Measurements from ENCODE around the gene TBC1D9B.

TBC1D9B gene

DNA sequence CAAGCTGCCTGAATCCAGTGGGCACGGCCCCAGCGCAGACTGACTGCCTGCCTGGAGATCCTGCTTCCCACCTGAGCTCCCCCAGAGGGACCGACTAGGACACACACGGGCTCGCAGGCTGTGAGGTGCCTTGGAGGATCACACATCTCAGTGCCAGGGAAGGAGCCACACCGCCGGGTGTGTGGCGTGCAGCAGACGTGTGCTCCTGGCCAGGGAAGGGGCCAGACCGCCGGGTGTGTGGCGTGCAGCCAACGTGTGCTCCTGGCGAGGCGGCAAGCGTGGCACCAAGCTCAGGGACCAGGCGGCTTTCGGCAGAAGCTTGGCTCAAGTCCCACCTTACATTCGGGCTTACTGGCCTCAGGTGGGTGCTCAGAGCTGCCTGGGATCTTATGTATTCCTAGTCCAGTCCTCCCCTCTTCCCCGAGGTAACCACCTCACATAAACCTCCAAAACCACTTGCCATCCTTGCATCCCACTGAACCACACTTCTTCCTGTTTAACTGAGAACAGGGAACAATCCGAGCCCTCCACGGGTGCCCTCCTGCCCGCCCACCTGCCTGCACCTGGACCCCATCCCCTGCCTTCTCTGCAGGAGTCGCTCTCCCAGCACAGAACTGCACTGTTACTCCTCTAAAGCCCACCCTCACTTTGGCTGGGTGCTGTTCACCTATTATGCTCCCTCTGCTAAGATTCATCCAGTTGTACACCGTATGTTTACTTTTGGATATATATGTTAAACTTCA, 26.7 kb downstream of the TBC1D9B start:
- peaks cover 35 to 67% of the 10 kb centered on the region in 2 donors for H3K36me3 ChIP-seq (ENCODE audit: control insufficient read depth in 1 of 2, insufficient read depth in 2 of 2, low read length in 2 of 2)
- H3K4me1 ChIP-seq (ENCODE audit: control insufficient read depth in 1 of 2, insufficient read depth in 2 of 2, low read length in 2 of 2): no peaks in the 10 kb centered on the region
- H3K27me3 ChIP-seq (ENCODE audit: low read depth, low read length): no peaks in the 10 kb centered on the region
- H3K9me3 ChIP-seq (ENCODE audit: control insufficient read depth in 1 of 2, low read length in 2 of 2): peaks cover 4 to 20% of the 10 kb centered on the region in 2 donors
- no peak overlapping the region for H3K4me3 ChIP-seq (ENCODE audit: low read depth in 1 of 2, low read length in 2 of 2)
- no peak overlapping the region for H3K27ac ChIP-seq (ENCODE audit: low read length)

DNA sequence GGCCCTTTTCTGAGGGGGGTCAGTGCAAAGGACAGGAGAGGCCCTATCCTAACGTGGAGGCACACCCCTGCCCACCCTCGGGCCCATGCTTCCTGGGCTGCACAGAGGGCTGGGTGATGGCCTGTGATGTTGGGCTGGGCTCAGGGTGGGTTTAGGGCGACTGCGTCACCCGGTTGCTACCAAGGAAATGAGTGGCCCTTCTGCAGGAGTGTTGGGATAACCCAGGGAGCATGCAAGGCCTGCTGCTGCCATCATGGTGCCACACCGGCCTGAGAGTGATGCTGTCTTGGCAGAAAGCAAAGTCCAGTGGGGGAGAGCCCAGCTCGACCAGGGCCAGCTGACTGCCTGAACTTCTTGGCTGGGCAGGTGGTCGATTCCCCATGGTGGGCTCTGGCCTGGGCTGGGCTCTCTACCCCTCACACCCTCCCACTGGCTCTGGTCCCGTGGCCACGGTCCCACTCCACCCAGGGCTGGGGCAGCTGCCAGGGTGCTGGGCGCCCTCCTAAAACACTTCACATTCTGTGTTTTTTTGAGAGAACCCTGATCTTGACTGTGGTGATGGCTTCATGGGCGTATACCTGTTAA, 27.5 kb downstream of the TBC1D9B start:
- Histone ChIP-seq H3K4me1 (ENCODE audit: control insufficient read depth in 1 of 2, insufficient read depth in 2 of 2, low read length in 2 of 2) (no peaks in the 10 kb centered on the region), H3K36me3 (ENCODE audit: control insufficient read depth in 1 of 2, insufficient read depth in 2 of 2, low read length in 2 of 2) (peaks cover 38 to 68% of the 10 kb centered on the region in 2 donors), H3K27me3 (ENCODE audit: low read depth, low read length) (no peaks in the 10 kb centered on the region), H3K27ac (ENCODE audit: low read length) (no peak overlapping the region), H3K4me3 (ENCODE audit: low read depth in 1 of 2, low read length in 2 of 2) (no peak overlapping the region), H3K9me3 (ENCODE audit: control insufficient read depth in 1 of 2, low read length in 2 of 2) (peaks cover 4 to 20% of the 10 kb centered on the region in 2 donors)

DNA sequence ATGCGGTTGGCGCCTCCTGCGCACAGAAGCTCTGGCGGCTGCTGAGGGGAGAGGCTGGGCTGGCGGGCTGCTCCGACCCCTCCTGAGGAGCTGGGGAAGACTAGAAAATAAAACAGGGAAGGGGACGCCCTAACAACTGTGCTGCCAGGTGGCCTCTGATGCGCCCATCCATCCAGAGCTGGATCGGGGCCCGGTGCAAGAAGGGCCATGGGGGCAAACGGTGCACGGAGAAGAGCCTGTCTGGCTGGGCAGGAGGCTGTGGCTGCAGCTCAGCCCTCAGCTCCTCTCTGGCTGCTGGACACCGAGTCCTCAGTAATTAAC, 28.0 kb downstream of the TBC1D9B start:
- H3K9me3 ChIP-seq (ENCODE audit: control insufficient read depth in 1 of 2, low read length in 2 of 2): peaks cover 4 to 20% of the 10 kb centered on the region in 2 donors
- H3K27me3 ChIP-seq (ENCODE audit: low read depth, low read length): no peaks in the 10 kb centered on the region
- no peak overlapping the region for H3K4me3 ChIP-seq (ENCODE audit: low read depth in 1 of 2, low read length in 2 of 2)
- H3K4me1 ChIP-seq (ENCODE audit: control insufficient read depth in 1 of 2, insufficient read depth in 2 of 2, low read length in 2 of 2): no peaks in the 10 kb centered on the region
- H3K36me3 ChIP-seq (ENCODE audit: control insufficient read depth in 1 of 2, insufficient read depth in 2 of 2, low read length in 2 of 2): peaks cover 34 to 68% of the 10 kb centered on the region in 2 donors
- H3K27ac ChIP-seq (ENCODE audit: low read length): no peak overlapping the region

DNA sequence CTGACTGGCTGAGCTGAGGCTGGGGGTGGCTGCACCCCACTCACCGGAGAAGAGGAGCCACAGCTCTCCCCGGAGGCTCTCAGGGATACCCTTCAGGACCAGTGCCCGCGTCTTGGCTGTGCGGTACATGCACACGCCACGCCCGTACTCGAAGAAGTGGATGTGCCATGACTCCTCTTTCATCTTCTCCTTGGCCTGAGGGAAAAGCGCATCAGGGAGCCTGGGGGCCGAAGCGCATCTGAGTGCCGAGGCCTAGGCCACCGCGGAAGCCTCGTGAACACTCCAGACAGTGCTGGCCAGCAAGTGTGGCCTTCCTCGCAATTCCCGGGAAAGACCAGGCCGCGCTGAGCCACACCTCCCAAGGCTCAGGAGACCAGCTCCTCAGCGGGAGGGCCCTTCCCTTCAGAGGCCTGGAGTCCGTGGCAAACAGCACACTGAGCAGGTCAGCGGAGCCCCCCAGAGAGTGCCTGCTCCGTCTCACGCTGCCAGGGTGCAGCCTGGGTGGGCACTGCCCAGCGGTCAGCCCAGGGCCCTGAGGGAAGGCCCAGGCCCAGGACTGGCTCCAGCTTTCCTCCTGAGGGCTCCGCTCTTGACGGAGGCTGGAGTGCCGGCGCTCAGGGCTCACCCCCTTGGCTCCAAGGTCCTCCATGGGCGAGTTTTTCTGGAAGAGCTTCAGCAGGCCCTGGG, 28.6 kb downstream of the TBC1D9B start:
- Histone ChIP-seq H3K4me3 (ENCODE audit: low read depth in 1 of 2, low read length in 2 of 2) (no peak overlapping the region), H3K27me3 (ENCODE audit: low read depth, low read length) (no peaks in the 10 kb centered on the region), H3K9me3 (ENCODE audit: control insufficient read depth in 1 of 2, low read length in 2 of 2) (peaks cover 4 to 18% of the 10 kb centered on the region in 2 donors), H3K36me3 (ENCODE audit: control insufficient read depth in 1 of 2, insufficient read depth in 2 of 2, low read length in 2 of 2) (peaks cover 28 to 68% of the 10 kb centered on the region in 2 donors), H3K4me1 (ENCODE audit: control insufficient read depth in 1 of 2, insufficient read depth in 2 of 2, low read length in 2 of 2) (no peaks in the 10 kb centered on the region), H3K27ac (ENCODE audit: low read length) (no peak overlapping the region)

DNA sequence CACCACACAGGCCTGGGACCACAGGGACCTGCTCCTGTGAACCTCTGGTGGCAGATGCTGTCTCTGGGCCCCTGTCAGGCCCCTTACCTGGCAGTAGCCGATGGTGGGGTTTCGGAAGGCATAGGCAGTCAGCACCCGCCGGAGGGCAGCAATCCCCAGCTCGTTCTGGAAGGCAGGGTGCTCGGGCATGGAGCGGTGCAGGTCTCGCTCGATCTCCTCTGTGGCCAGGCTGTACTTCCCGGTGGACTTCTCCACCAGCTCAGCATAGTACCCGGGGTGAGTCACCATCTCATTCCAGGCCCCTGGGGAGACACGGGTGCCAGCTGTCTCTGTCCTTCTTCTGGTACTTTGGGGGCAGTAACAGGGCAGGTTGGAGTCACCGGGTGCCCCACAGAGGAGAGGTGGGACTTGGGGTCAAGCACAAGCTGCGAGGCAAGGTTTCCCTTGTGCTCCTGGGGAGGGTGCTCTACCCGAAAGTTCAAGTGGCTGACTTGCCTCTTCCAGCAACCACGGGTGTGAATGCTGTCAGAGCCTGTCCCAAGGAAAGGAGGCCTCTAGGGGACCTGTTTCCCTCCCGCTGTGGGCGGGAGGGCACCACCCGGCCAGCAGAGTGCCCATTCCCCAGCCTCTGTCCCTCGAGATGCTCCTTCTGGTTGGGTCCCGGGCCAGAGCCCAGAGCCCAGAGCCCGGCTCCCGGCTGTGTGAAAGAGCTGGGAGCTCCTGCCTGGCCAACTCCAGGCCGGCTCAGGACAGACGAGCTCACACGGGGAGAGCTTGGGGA, 29.3 kb downstream of the TBC1D9B start:
- Histone ChIP-seq H3K27me3 (ENCODE audit: low read depth, low read length) (no peaks in the 10 kb centered on the region), H3K4me1 (ENCODE audit: control insufficient read depth in 1 of 2, insufficient read depth in 2 of 2, low read length in 2 of 2) (no peaks in the 10 kb centered on the region), H3K36me3 (ENCODE audit: control insufficient read depth in 1 of 2, insufficient read depth in 2 of 2, low read length in 2 of 2) (peaks cover 23 to 68% of the 10 kb centered on the region in 2 donors), H3K27ac (ENCODE audit: low read length) (no peak overlapping the region), H3K4me3 (ENCODE audit: low read depth in 1 of 2, low read length in 2 of 2) (no peak overlapping the region), H3K9me3 (ENCODE audit: control insufficient read depth in 1 of 2, low read length in 2 of 2) (peaks cover 1 to 11% of the 10 kb centered on the region in 2 donors)

DNA sequence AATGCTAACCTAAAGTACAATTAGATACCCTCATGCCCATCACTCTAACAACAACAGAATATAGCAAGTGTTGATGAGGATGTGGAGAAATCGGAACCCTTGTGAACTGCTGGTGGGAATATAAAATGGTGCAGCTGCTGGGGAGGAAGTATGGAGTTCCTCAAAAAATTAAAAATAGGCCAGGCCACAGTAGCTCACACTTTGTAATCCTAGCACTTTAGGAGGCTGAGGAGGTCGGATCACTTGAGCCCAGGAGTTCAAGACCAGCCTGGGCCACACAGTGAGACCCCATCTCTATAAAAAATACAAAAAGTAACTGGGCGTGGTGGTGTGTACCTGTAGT, 31.1 kb downstream of the TBC1D9B start:
- Histone ChIP-seq H3K4me1 (ENCODE audit: control insufficient read depth in 1 of 2, insufficient read depth in 2 of 2, low read length in 2 of 2) (no peaks in the 10 kb centered on the region), H3K9me3 (ENCODE audit: control insufficient read depth in 1 of 2, low read length in 2 of 2) (no peaks in the 10 kb centered on the region), H3K27me3 (ENCODE audit: low read depth, low read length) (no peaks in the 10 kb centered on the region), H3K4me3 (ENCODE audit: low read depth in 1 of 2, low read length in 2 of 2) (no peak overlapping the region), H3K27ac (ENCODE audit: low read length) (no peak overlapping the region), H3K36me3 (ENCODE audit: control insufficient read depth in 1 of 2, insufficient read depth in 2 of 2, low read length in 2 of 2) (peaks cover 36 to 73% of the 10 kb centered on the region in 2 donors)

DNA sequence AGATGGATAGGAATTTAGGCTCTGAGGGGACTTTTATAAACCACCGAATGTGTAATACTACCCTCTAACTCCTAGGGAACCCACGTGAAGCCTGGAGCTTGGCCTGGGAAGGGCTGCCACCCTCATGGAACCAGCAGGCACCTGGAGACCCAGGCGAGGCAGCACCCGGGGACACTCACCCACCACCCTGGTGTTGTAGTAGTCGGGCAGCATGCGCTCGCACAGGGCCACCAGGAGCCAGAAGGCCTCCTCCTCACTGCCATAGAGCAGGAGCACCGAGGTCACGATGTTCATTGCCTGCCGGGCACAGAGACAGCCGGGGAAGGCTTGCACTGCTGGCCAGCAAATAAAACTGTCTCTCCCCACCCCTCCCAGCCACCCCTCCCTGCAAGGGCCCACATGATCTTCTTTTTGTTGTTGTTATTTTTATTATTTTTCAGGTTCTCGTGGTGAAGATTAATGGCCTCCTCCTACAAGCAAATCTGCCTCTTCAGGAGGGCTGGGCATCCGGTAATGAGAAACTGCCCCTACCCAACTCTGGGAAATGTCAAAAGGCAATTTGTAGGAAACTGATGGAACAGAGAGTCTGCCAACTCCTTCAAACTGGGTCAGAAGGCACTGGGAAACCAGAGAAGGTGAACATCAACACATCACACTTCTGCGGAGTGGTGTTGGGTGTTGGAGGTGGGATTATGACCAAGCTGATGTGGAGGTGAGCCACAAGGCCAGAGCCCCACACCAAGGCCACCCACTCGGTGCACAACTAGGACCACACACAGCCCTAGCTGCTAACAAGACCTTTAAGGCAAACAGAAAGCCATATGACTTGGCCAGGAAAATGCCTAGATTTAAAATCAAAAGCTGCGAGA, 31.7 kb downstream of the TBC1D9B start:
- no peak overlapping the region for H3K27ac ChIP-seq (ENCODE audit: low read length)
- no peaks in the 10 kb centered on the region for H3K4me1 ChIP-seq (ENCODE audit: control insufficient read depth in 1 of 2, insufficient read depth in 2 of 2, low read length in 2 of 2)
- no peak overlapping the region for H3K4me3 ChIP-seq (ENCODE audit: low read depth in 1 of 2, low read length in 2 of 2)
- H3K9me3 ChIP-seq (ENCODE audit: control insufficient read depth in 1 of 2, low read length in 2 of 2): no peaks in the 10 kb centered on the region
- no peaks in the 10 kb centered on the region for H3K27me3 ChIP-seq (ENCODE audit: low read depth, low read length)
- peaks cover 41 to 74% of the 10 kb centered on the region in 2 donors for H3K36me3 ChIP-seq (ENCODE audit: control insufficient read depth in 1 of 2, insufficient read depth in 2 of 2, low read length in 2 of 2)

DNA sequence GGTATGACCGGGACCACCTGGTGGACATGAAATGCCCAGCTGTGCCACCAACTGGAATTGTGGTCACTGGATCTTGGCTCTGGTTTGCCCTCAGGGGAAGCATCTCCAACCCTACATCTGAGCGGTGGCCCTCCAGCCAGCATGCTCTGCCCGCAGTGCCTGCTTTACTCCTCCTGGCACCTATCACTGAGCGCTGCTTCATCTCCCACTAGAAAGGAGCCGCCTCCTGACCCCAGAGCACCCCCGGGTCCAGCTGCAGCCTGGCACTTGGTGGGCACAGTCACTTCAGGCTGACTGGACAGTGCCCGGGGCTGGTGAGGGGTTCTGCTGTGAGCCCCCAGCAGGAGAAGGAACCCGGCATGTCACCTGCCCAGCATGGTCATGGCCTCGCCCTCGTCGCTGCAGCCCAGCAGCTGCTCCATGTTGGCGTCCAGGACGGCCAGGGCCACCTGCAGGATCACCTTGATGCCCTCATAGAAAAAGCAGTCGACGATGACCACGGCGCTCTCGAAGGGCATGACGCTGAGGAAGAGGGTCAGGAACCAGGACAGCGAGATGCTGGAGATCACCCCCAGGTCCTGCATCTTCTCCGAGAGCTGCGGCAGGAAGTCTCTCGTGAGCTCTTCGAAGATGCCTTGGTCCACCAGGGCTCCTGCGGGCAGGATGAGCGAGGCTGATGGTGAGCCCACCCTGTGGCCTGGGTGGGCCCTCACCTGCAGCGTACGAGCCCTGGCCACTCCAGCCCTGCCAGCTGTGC, 33.0 kb downstream of the TBC1D9B start:
- Histone ChIP-seq H3K36me3 (ENCODE audit: control insufficient read depth in 1 of 2, insufficient read depth in 2 of 2, low read length in 2 of 2) (peaks cover 47 to 82% of the 10 kb centered on the region in 2 donors), H3K27ac (ENCODE audit: low read length) (no peak overlapping the region), H3K27me3 (ENCODE audit: low read depth, low read length) (no peaks in the 10 kb centered on the region), H3K4me3 (ENCODE audit: low read depth in 1 of 2, low read length in 2 of 2) (no peak overlapping the region), H3K9me3 (ENCODE audit: control insufficient read depth in 1 of 2, low read length in 2 of 2) (no peaks in the 10 kb centered on the region), H3K4me1 (ENCODE audit: control insufficient read depth in 1 of 2, insufficient read depth in 2 of 2, low read length in 2 of 2) (no peaks in the 10 kb centered on the region)

DNA sequence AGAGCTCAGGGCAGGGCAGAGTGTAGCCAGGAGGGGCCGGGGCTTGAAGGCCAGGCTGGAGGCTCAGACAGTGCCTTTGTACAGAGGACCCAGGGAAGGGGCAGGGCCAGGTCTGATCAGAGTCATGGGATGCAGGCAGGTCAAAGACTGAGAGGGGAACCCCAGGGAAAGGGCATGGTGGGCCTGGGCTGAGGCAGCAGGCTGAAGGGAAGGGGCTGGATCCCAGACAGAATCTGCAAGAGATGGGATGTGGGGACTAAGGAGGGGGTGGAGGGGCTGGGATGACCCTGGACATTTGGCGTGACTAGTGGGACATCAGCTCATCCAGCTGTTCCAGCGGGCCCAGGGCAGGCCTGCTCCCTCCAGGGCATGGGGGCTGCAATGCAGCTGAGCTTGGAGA, 33.6 kb downstream of the TBC1D9B start:
- peaks cover 53 to 84% of the 10 kb centered on the region in 2 donors for H3K36me3 ChIP-seq (ENCODE audit: control insufficient read depth in 1 of 2, insufficient read depth in 2 of 2, low read length in 2 of 2)

DNA sequence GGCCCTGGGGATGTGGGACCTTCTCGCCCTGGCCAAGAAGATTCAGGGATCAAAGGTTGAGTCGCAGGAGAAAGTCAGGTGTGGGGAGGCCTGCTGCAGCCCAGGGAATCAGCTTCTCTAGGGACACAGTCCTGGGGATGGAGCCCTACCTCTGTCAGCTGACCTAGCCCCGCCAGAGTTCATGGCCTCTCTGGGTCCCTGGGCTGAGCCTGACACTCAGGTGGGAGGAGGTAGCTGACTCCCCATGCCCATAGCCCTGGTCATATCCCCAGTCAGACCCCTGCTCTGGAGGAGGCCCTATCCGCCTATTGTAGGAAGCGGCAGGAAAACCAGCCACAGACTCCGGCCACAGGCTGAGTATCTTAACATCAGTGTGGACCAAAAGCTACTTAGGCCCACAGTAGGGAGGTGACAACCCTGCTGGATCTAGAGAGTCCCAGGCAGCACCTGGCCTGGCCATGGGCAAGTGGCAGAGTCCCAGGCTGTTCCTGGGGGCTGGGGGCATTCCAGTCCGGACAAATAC, 34.0 kb downstream of the TBC1D9B start:
- Histone ChIP-seq H3K27ac (ENCODE audit: low read length) (no peak overlapping the region), H3K4me3 (ENCODE audit: low read depth in 1 of 2, low read length in 2 of 2) (no peak overlapping the region), H3K36me3 (ENCODE audit: control insufficient read depth in 1 of 2, insufficient read depth in 2 of 2, low read length in 2 of 2) (peaks cover 53 to 84% of the 10 kb centered on the region in 2 donors), H3K27me3 (ENCODE audit: low read depth, low read length) (no peaks in the 10 kb centered on the region), H3K4me1 (ENCODE audit: control insufficient read depth in 1 of 2, insufficient read depth in 2 of 2, low read length in 2 of 2) (no peaks in the 10 kb centered on the region), H3K9me3 (ENCODE audit: control insufficient read depth in 1 of 2, low read length in 2 of 2) (no peaks in the 10 kb centered on the region)

More for the DNA sequence above, 33.6 kb downstream of the TBC1D9B start:
- H3K27ac ChIP-seq (ENCODE audit: low read length): no peak overlapping the region
- H3K4me3 ChIP-seq (ENCODE audit: low read depth in 1 of 2, low read length in 2 of 2): no peak overlapping the region
- H3K27me3 ChIP-seq (ENCODE audit: low read depth, low read length): no peaks in the 10 kb centered on the region
- H3K4me1 ChIP-seq (ENCODE audit: control insufficient read depth in 1 of 2, insufficient read depth in 2 of 2, low read length in 2 of 2): no peaks in the 10 kb centered on the region
- no peaks in the 10 kb centered on the region for H3K9me3 ChIP-seq (ENCODE audit: control insufficient read depth in 1 of 2, low read length in 2 of 2)
